Ishikawa (cell line): ENCODE results near the gene CTTNBP2.

Experiments
- EP300 ChIP-seq: IDR thresholded peaks from 2 replicates; pipeline ENCODE4 v1.6.1; 2012; ENCODE audit warnings: borderline replicate concordance
- NFIC ChIP-seq: IDR thresholded peaks from 2 replicates; pipeline ENCODE4 v1.6.1; 2012
- RAD21 ChIP-seq: IDR thresholded peaks from 2 replicates; pipeline ENCODE4 v1.6.1; 2012; ENCODE audit warnings: low read depth
- TEAD4 ChIP-seq: IDR thresholded peaks from 2 replicates; pipeline ENCODE4 v1.6.1; 2012
- YY1 ChIP-seq: IDR thresholded peaks from 2 replicates; pipeline ENCODE4 v1.6.1; 2012; ENCODE audit warnings: low read depth
- TF ChIP-seq, protein P1 (sequence below): IDR thresholded peaks from 2 replicates; pipeline ENCODE4 v1.6.1; 2012; ENCODE audit warnings: low read depth, mild to moderate bottlenecking
- TF ChIP-seq, protein P2 (sequence below): IDR thresholded peaks from 2 replicates; pipeline ENCODE4 v1.6.1; 2012

DNA sequence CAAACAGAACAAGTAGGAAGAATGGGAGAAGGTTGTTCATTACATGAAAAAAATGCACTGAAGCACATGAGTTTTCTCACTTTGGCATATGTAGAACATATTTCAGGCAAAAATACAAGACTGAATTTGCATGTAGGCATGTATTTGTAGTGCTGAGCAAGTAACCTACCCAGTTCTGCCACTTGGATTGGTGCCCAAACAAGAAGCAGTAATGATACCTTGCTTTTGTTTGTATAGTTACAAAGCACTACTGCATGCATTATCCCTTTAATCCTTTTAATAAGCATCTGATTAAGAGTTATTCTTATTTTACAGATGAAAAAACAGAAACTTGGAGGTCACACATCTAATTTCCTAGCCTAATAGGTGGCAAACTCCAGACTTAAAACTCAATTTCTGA, 23.1 kb upstream of the CTTNBP2 start:
- TF ChIP-seq EP300, result no peak
- TF ChIP-seq RAD21, result no peak
- TF ChIP-seq, protein P1, sequence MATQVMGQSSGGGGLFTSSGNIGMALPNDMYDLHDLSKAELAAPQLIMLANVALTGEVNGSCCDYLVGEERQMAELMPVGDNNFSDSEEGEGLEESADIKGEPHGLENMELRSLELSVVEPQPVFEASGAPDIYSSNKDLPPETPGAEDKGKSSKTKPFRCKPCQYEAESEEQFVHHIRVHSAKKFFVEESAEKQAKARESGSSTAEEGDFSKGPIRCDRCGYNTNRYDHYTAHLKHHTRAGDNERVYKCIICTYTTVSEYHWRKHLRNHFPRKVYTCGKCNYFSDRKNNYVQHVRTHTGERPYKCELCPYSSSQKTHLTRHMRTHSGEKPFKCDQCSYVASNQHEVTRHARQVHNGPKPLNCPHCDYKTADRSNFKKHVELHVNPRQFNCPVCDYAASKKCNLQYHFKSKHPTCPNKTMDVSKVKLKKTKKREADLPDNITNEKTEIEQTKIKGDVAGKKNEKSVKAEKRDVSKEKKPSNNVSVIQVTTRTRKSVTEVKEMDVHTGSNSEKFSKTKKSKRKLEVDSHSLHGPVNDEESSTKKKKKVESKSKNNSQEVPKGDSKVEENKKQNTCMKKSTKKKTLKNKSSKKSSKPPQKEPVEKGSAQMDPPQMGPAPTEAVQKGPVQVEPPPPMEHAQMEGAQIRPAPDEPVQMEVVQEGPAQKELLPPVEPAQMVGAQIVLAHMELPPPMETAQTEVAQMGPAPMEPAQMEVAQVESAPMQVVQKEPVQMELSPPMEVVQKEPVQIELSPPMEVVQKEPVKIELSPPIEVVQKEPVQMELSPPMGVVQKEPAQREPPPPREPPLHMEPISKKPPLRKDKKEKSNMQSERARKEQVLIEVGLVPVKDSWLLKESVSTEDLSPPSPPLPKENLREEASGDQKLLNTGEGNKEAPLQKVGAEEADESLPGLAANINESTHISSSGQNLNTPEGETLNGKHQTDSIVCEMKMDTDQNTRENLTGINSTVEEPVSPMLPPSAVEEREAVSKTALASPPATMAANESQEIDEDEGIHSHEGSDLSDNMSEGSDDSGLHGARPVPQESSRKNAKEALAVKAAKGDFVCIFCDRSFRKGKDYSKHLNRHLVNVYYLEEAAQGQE, result no peak
- TF ChIP-seq TEAD4, result no peak
- TF ChIP-seq NFIC, result no peak
- TF ChIP-seq, protein P2, sequence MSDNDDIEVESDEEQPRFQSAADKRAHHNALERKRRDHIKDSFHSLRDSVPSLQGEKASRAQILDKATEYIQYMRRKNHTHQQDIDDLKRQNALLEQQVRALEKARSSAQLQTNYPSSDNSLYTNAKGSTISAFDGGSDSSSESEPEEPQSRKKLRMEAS, result no peak
- TF ChIP-seq YY1, result no peak
